GM23338 (cell line): ENCODE results near the gene ROBO1. TPM values are rescaled to one million over a fixed set of nuclear protein-coding genes. Genes with fewer than 3 reads are reported as not detected.

Source experiments
- ATAC-seq: fragments of 200-7000 bp; cut with Tn5 transposase; 3 replicates; pipeline ENCODE4 v1.9.1; 2020
- DNase-seq: peaks from one replicate; pipeline ENCODE4 v3.0.0-alpha.2; 2015; ENCODE audit warnings: low spot score
- H2AFZ ChIP-seq: fragments of 200-600 bp; sonication (generic); 2 replicates; pipeline ENCODE4 v1.8.0; 2016; ENCODE audit warnings: antibody characterized with exemption, mild to moderate bottlenecking, moderate library complexity
- H3F3A ChIP-seq: fragments of 200-600 bp; sonication (generic); replicated peaks from 2 replicates; pipeline ENCODE4 v1.8.0; 2017; ENCODE audit warnings: antibody characterized with exemption, mixed run types, low read depth
- H3K27ac ChIP-seq: fragments of 200-600 bp; sonication (generic); 2 replicates; pipeline ENCODE4 v1.6.1; 2016; ENCODE audit warnings: low read depth
- H3K27me3 ChIP-seq: fragments of 200-600 bp; sonication (generic); 2 replicates; pipeline ENCODE4 v1.8.0; 2016; ENCODE audit warnings: mild to moderate bottlenecking, mixed run types, moderate library complexity; ENCODE audit not compliant: insufficient read depth
- H3K36me3 ChIP-seq: fragments of 200-600 bp; sonication (generic); 2 replicates; pipeline ENCODE4 v1.8.0; 2016; ENCODE audit warnings: mild to moderate bottlenecking; ENCODE audit not compliant: insufficient read depth
- H3K4me1 ChIP-seq: fragments of 200-600 bp; sonication (generic); 2 replicates; pipeline ENCODE4 v1.8.0; 2016; ENCODE audit warnings: mild to moderate bottlenecking, moderate library complexity; ENCODE audit not compliant: insufficient read depth
- H3K4me2 ChIP-seq: fragments of 200-600 bp; sonication (generic); 2 replicates; pipeline ENCODE4 v1.7.1; 2017; ENCODE audit warnings: mixed run types
- H3K4me3 ChIP-seq: fragments of 200-600 bp; sonication (generic); 2 replicates; pipeline ENCODE4 v1.6.1; 2016; ENCODE audit warnings: mixed run types
- H3K79me2 ChIP-seq: fragments of 200-600 bp; sonication (generic); replicated peaks from 2 replicates; pipeline ENCODE4 v1.8.0; 2017; ENCODE audit warnings: mild to moderate bottlenecking; ENCODE audit not compliant: insufficient read depth
- H3K9me2 ChIP-seq: fragments of 200-600 bp; sonication (generic); 2 replicates; pipeline ENCODE4 v1.8.0; 2017; ENCODE audit not compliant: insufficient read depth
- H4K20me1 ChIP-seq: fragments of 200-600 bp; sonication (generic); replicated peaks from 2 replicates; pipeline ENCODE4 v1.8.0; 2017; ENCODE audit warnings: mild to moderate bottlenecking; ENCODE audit not compliant: insufficient read depth
- H3K27ac Mint-ChIP-seq: 2 replicates; pipeline ENCODE4 v1.8.0; 2020; ENCODE audit warnings: inconsistent platforms, mild to moderate bottlenecking, moderate library complexity, mixed read lengths
- H3K27me3 Mint-ChIP-seq: 3 replicates; pipeline ENCODE4 v1.8.0; 2022; ENCODE audit warnings: low read depth, mild to moderate bottlenecking, moderate library complexity, mixed read lengths, inconsistent platforms; ENCODE audit not compliant: insufficient read depth, poor library complexity
- H3K36me3 Mint-ChIP-seq: 3 replicates; pipeline ENCODE4 v1.8.0; 2021; ENCODE audit warnings: low read depth, mild to moderate bottlenecking, inconsistent platforms, moderate library complexity, mixed read lengths
- H3K4me1 Mint-ChIP-seq: 3 replicates; pipeline ENCODE4 v1.8.0; 2020; ENCODE audit warnings: mild to moderate bottlenecking, inconsistent platforms, mixed read lengths
- H3K4me3 Mint-ChIP-seq: 3 replicates; pipeline ENCODE4 v1.8.0; 2021; ENCODE audit warnings: moderate library complexity, mild to moderate bottlenecking, inconsistent platforms, mixed read lengths
- H3K9me3 Mint-ChIP-seq: 3 replicates; pipeline ENCODE4 v1.8.0; 2020; ENCODE audit warnings: moderate library complexity, mild to moderate bottlenecking, inconsistent platforms, mixed read lengths
- CREB1 ChIP-seq: fragments of 250-450 bp; sonication (Bioruptor Pico); IDR thresholded peaks from 2 replicates; pipeline ENCODE4 v1.5.0; 2020; ENCODE audit warnings: low read depth, mild to moderate bottlenecking, moderate library complexity
- CTCF ChIP-seq, 2 experiments: fragments of 200-600 bp in 1 of 2; sonication (generic) in 1 of 2; conservative IDR thresholded peaks; 2 replicates each; pipeline versions ENCODE4 v1.5.1 to v1.6.1; 2016 to 2017; ENCODE audit warnings: antibody characterized with exemption in 2 of 2, low read depth in 2 of 2, mild to moderate bottlenecking in 2 of 2, moderate library complexity in 1 of 2
- ETS1 ChIP-seq: IDR thresholded peaks from 2 replicates; pipeline ENCODE4 v1.6.1; 2016; ENCODE audit warnings: antibody characterized with exemption
- EZH2 ChIP-seq: fragments of 200-600 bp; sonication (generic); IDR thresholded peaks from one replicate; pipeline ENCODE4 v1.8.0; 2017; ENCODE audit warnings: antibody characterized with exemption, mild to moderate bottlenecking, low read depth; ENCODE audit not compliant: unreplicated experiment
- EZH2phosphoT487 ChIP-seq: fragments of 200-600 bp; sonication (generic); IDR thresholded peaks from one replicate; pipeline ENCODE4 v1.8.1; 2018; ENCODE audit warnings: antibody characterized with exemption; ENCODE audit not compliant: unreplicated experiment
- JUNB ChIP-seq: IDR thresholded peaks from one replicate; pipeline ENCODE4 v1.6.1; 2016; ENCODE audit warnings: antibody characterized with exemption; ENCODE audit not compliant: unreplicated experiment
- NANOG ChIP-seq: IDR thresholded peaks from 2 replicates; pipeline ENCODE4 v1.6.1; 2016; ENCODE audit warnings: antibody characterized with exemption, borderline replicate concordance
- POLR2AphosphoS5 ChIP-seq: IDR thresholded peaks from 2 replicates; pipeline ENCODE4 v1.6.1; 2016; ENCODE audit warnings: antibody characterized with exemption, low read depth
- REST ChIP-seq: IDR thresholded peaks from one replicate; pipeline ENCODE4 v1.6.1; 2018; ENCODE audit warnings: antibody characterized with exemption; ENCODE audit not compliant: unreplicated experiment
- STAT1 ChIP-seq: IDR thresholded peaks from one replicate; pipeline ENCODE4 v1.6.1; 2016; ENCODE audit warnings: antibody characterized with exemption; ENCODE audit not compliant: unreplicated experiment
- ZNF114 ChIP-seq: fragments of 250-450 bp; sonication (Bioruptor Pico); IDR thresholded peaks from 2 replicates; pipeline ENCODE4 v1.5.0; 2020; ENCODE audit warnings: mild to moderate bottlenecking, moderate library complexity
- ZNF331 ChIP-seq: fragments of 250-450 bp; sonication (Bioruptor Pico); IDR thresholded peaks from 2 replicates; pipeline ENCODE4 v1.5.0; 2020; ENCODE audit warnings: low read depth, mild to moderate bottlenecking, moderate library complexity
- ZNF462 ChIP-seq: fragments of 250-450 bp; sonication (Bioruptor Pico); IDR thresholded peaks from 2 replicates; pipeline ENCODE4 v1.5.0; 2020; ENCODE audit warnings: mild to moderate bottlenecking, moderate library complexity
- polyA plus RNA-seq: library from polyadenylated mRNA; unstranded; fragments of >200 nt; fragmentation: Nextera tagmentation; extraction: Ambion mirVana; gene quantifications from 2 replicates; pipeline ENCODE4 v1.2.1, GENCODE V29; 2016
- total RNA-seq: library from RNA; depleted of rRNA; stranded (reverse); fragments of >200 nt; shearing (Covaris generic); gene quantifications from 2 replicates; pipeline ENCODE4 v1.2.3, GENCODE V29; 2014

Gene ROBO1
- total and polyA plus RNA-seq, 2 experiments from 2014 or later, result 19.2 to 78.3 TPM

GRCh38 chr3:79344876-79345871, 422.6 kb downstream of the ROBO1 start:
- TF ChIP-seq STAT1 (no peak), ZNF114 (CRISPR knock-in tag) (no peak), EZH2 (no peak), JUNB (no peak), REST (no peak), CTCF (conservative IDR thresholded peaks at IDR 0.05; ENCODE audit: low read depth in 2 of 2) (no peak), EZH2phosphoT487 (no peak), ZNF462 (no peak), POLR2AphosphoS5 (no peak), ETS1 (no peak), ZNF331 (CRISPR knock-in tag) (no peak), CREB1 (CRISPR knock-in tag) (no peak), NANOG (no peak)
- no peaks in the 10 kb centered on the region for H3F3A ChIP-seq
- H4K20me1 ChIP-seq, result no peaks in the 10 kb centered on the region
- H3K9me3 Mint-ChIP-seq, result no peaks in the 10 kb centered on the region
- ATAC-seq (no peak), DNase-seq (no peak)
- H3K27ac Mint-ChIP-seq, result no peak overlapping the region; the same call in 1 of the 2 replicates
- no peak overlapping the region for H3K4me2 ChIP-seq
- no peaks in the 10 kb centered on the region for H3K79me2 ChIP-seq
- peak overlapping the region; percentile 57; the same call in 1 of the 2 replicates for H2AFZ ChIP-seq
- no peak overlapping the region for H3K27ac ChIP-seq
- no peaks in the 10 kb centered on the region for H3K36me3 Mint-ChIP-seq
- H3K4me1 Mint-ChIP-seq, result peaks cover 6% of the 10 kb centered on the region; the same call in 2 of the 3 replicates
- H3K27me3 ChIP-seq, result no peaks in the 10 kb centered on the region
- no peaks in the 10 kb centered on the region for H3K4me1 ChIP-seq
- H3K36me3 ChIP-seq, result no peaks in the 10 kb centered on the region
- H3K9me2 ChIP-seq, result no peaks in the 10 kb centered on the region
- H3K27me3 Mint-ChIP-seq, result no peaks in the 10 kb centered on the region
- no peak overlapping the region for H3K4me3 Mint-ChIP-seq
- no peak overlapping the region for H3K4me3 ChIP-seq
